ENCODE results near the gene C10orf67. TPM values are rescaled to one million over a fixed set of nuclear protein-coding genes. Genes with fewer than 3 reads are reported as not detected.

C10orf67 gene
- total and polyA plus RNA-seq, 2 of the 8 experiments (the other 6 are each of a cell fraction or from before 2014, with no cell fraction given), result 0.05 to 0.11 TPM

GRCh38 chr10:23217471-23217870 lies 127.1 kb downstream of the C10orf67 start:
- ChIA-PET POLR2A (ENCODE audit: partially characterized antibody) (no interaction called here), CTCF (ENCODE audit: partially characterized antibody) (interaction anchor here (1.1 to 1.4 kb wide), 3 partner anchors 13 to 304 kb away, joined by 3 read pairs; no protein-coding TSS in a partner anchor)
- no peak overlapping the region for H2BK12ac ChIP-seq (ENCODE audit: low read depth, low read length)
- H4K5ac ChIP-seq (ENCODE audit: insufficient read length, low read depth, low read length), result no peak overlapping the region
- H2BK120ac ChIP-seq (replicated peaks; ENCODE audit: low read depth, low read length), result no peak overlapping the region
- no peaks in the 10 kb centered on the region for H3K9me3 ChIP-seq (ENCODE audit: insufficient read depth in 2 of 2, low read depth in 1 of 2, low read length in 1 of 2)
- no peak overlapping the region for H4K91ac ChIP-seq (replicated peaks; ENCODE audit: insufficient read length, low read length)
- H3K18ac ChIP-seq (ENCODE audit: extremely low read depth, low read length), result no peak overlapping the region
- H3K9ac ChIP-seq (replicated peaks in 1 of 4; ENCODE audit: extremely low read depth in 1 of 4, low read depth in 3 of 4, low read length in 3 of 4), result no peak overlapping the region
- no peak overlapping the region for H2BK15ac ChIP-seq (ENCODE audit: low read length)
- H3K23me2 ChIP-seq (ENCODE audit: low read depth, low read length), result no peaks in the 10 kb centered on the region
- no peak overlapping the region for H3K27ac ChIP-seq (ENCODE audit: low read depth, low read length)
- H3K4ac ChIP-seq (replicated peaks; ENCODE audit: insufficient read length, low read depth, low read length), result no peak overlapping the region
- DNase-seq (ENCODE audit: low read depth in 1 of 2, low spot score in 2 of 2), result no peak
- no peaks in the 10 kb centered on the region for H3K27me3 ChIP-seq (replicated peaks in 1 of 4; ENCODE audit: control insufficient read depth in 3 of 4, extremely low read depth in 1 of 4, insufficient read depth in 3 of 4, low read length in 3 of 4)
- no peak overlapping the region for H2BK20ac ChIP-seq (ENCODE audit: low read length)
- no peak overlapping the region for H3K14ac ChIP-seq (ENCODE audit: insufficient read length)
- no peak for FAIRE-seq
- H4K20me1 ChIP-seq (replicated peaks in 1 of 2; ENCODE audit: control insufficient read depth in 1 of 2, insufficient read depth in 2 of 2, low read length in 2 of 2), result no peaks in the 10 kb centered on the region
- H3K79me1 ChIP-seq (ENCODE audit: low read depth, low read length), result no peaks in the 10 kb centered on the region
- WGBS, 2 experiments (ENCODE audit: extremely low coverage in 1 of 2, insufficient coverage in 1 of 2, insufficient read length in 1 of 2, insufficient replicate concordance in 2 of 2, low coverage in 1 of 2, low lambda C conversion rate in 2 of 2, missing lambda C conversion rate in 1 of 2), result 90% methylated on average over 1 of the region's 1 CpG; no CpG with 5 or more reads in 1 of the 2 experiments
- H3K4me3 ChIP-seq (ENCODE audit: extremely low read depth in 1 of 4, insufficient read depth in 2 of 4, low read depth in 3 of 4, low read length in 4 of 4), result no peak overlapping the region
- no peak overlapping the region for H3K4me2 ChIP-seq (ENCODE audit: insufficient read depth in 1 of 2, low read depth in 2 of 2, low read length in 2 of 2)
- no peak overlapping the region for H2AK5ac ChIP-seq (ENCODE audit: low read depth, low read length)
- H3K36me3 ChIP-seq (ENCODE audit: control insufficient read depth in 2 of 4, insufficient read depth in 4 of 4, low read length in 3 of 4), result no peaks in the 10 kb centered on the region
- no peak overlapping the region for H4K8ac ChIP-seq (ENCODE audit: extremely low read depth, insufficient read depth, low read length)
- H3K56ac ChIP-seq (replicated peaks; ENCODE audit: insufficient read length, low read depth, low read length), result no peak overlapping the region
- H3K23ac ChIP-seq (ENCODE audit: insufficient read length), result no peak overlapping the region
- H2BK5ac ChIP-seq (ENCODE audit: low read depth, low read length), result no peak overlapping the region
- H2AFZ ChIP-seq (ENCODE audit: low read length), result no peak overlapping the region
- TF ChIP-seq RFX5 (IDR thresholded peaks at IDR 0.05; ENCODE audit: borderline replicate concordance, low read depth, low read length) (no peak), KDM4A (IDR thresholded peaks at IDR 0.05; ENCODE audit: low read depth, low read length, severe bottlenecking) (no peak), CEBPB (IDR thresholded peaks at IDR 0.05; ENCODE audit: low read depth, low read length) (no peak), CHD2 (IDR thresholded peaks at IDR 0.05; ENCODE audit: low read length) (no peak), EP300 (IDR thresholded peaks at IDR 0.05; ENCODE audit: borderline replicate concordance in 1 of 2, low read depth in 2 of 2, low read length in 2 of 2) (no peak)
- no peaks in the 10 kb centered on the region for H3K4me1 ChIP-seq (replicated peaks in 1 of 4; ENCODE audit: control insufficient read depth in 3 of 4, insufficient read depth in 4 of 4, low read length in 3 of 4)
- H3K79me2 ChIP-seq (ENCODE audit: control insufficient read depth in 1 of 2, insufficient read depth in 2 of 2, low read length in 2 of 2), result no peaks in the 10 kb centered on the region

Measured in H1 (cell line).